Gastroesophageal sphincter (tissue), 4 donors: ENCODE data around the gene C9orf50. TPM values are rescaled to one million over a fixed set of nuclear protein-coding genes. Genes with fewer than 3 reads are reported as not detected.

Experiments used
- ATAC-seq: fragments of 150-250 bp; one replicate; pipeline ENCODE4 v1.9.1; 2016; ENCODE audit warnings: mild to moderate bottlenecking, moderate library complexity
- H3K27ac ChIP-seq, 4 donors: fragments of 200-600 bp; sonication (generic) in 3 of 4; 1 replicate in 3 of 4; 2 replicates in 1 of 4; pipeline ENCODE4 v1.5.1; 2016 to 2019
- H3K27me3 ChIP-seq: fragments of 200-600 bp; sonication (generic); one replicate; pipeline ENCODE4 v1.5.1; 2019
- H3K36me3 ChIP-seq, 2 donors: fragments of 200-600 bp; sonication (generic); one replicate each; pipeline ENCODE4 v1.5.1; 2019; ENCODE audit warnings: control low read depth in 1 of 2
- H3K4me1 ChIP-seq, 3 donors: fragments of 200-600 bp; sonication (generic); 1 replicate in 2 of 3; 2 replicates in 1 of 3; pipeline ENCODE4 v1.5.1; 2016 to 2019; ENCODE audit warnings: control low read depth in 2 of 3
- H3K4me3 ChIP-seq, 2 donors: fragments of 200-600 bp; sonication (generic); one replicate each; pipeline ENCODE4 v1.5.1; 2019; ENCODE audit warnings: mild to moderate bottlenecking in 1 of 2, moderate library complexity in 1 of 2
- H3K9me3 ChIP-seq, 3 donors: fragments of 200-600 bp; sonication (generic); one replicate each; pipeline ENCODE4 v1.5.1; 2017 to 2019; ENCODE audit warnings: control low read depth in 2 of 3
- EP300 ChIP-seq: sonication (generic); formaldehyde crosslinking; IDR thresholded peaks from one replicate; pipeline ENCODE4 v1.6.1; 2017; ENCODE audit warnings: antibody characterized with exemption, mild to moderate bottlenecking
- POLR2A ChIP-seq, 2 donors: fragments of 450-650 bp; IDR thresholded peaks; one replicate each; pipeline ENCODE4 v1.6.1; 2017; ENCODE audit warnings: antibody characterized with exemption in 2 of 2, mild to moderate bottlenecking in 2 of 2, moderate library complexity in 1 of 2
- POLR2AphosphoS5 ChIP-seq: sonication (generic); formaldehyde crosslinking; IDR thresholded peaks from one replicate; pipeline ENCODE4 v1.6.1; 2017; ENCODE audit warnings: antibody characterized with exemption
- WGBS, 2 donors: methylation state at CpG; one replicate each; pipeline ENCODE4 v1.1.5; 2018; ENCODE audit warnings: low coverage in 1 of 2; 5-methylcytosine and 5-hydroxymethylcytosine counted together
- total RNA-seq, 4 donors: library from RNA; depleted of rRNA; stranded (reverse); fragments of >200 nt; gene quantifications; one replicate each; pipeline ENCODE4 v1.1.0, GENCODE V29; 2016
- TF ChIP-seq, protein P1 (sequence below), 4 experiments: fragments of 200-600 bp in 2 of 4; fragments of 450-650 bp in 2 of 4; sonication (generic) in 1 of 4; IDR thresholded peaks; one replicate each; pipeline ENCODE4 v1.5.1; 2017 to 2019; ENCODE audit warnings: antibody characterized with exemption in 4 of 4, mild to moderate bottlenecking in 2 of 4, moderate library complexity in 2 of 4

Gene C9orf50
- total RNA-seq, 4 donors from 2014 or later: 0.27 TPM; not detected in 3

DNA sequence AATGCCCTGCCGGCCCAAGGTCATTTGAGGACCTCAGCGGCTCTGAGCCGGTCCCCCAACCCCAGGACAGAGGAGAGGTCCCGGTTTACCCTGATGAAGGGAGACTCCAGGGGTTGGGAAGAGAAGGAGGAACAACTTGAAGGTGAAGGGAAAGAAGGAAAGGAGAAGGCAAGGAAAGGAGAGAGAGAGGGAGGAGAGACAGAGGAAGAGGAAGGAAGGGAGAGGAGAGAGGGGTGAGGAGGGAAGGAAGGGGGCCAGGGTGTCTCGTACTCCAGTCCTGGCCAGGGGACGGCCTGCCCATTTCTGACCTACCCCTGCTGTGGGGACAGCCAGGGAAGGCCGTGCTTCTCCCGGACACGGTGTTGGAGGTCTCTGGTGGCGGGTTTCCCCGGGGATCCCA lies 46.5 kb upstream of the C9orf50 start:
- peaks cover 0 to 23% (median 9%) of the 10 kb centered on the region in 3 donors for H3K4me1 ChIP-seq
- no peak overlapping the region for H3K4me3 ChIP-seq
- peaks cover 49% of the 10 kb centered on the region for H3K27me3 ChIP-seq
- peak overlapping the region in 1 of 4 donors; percentile 64 for H3K27ac ChIP-seq
- no peak for ATAC-seq
- no peaks in the 10 kb centered on the region for H3K36me3 ChIP-seq
- no peak for TF ChIP-seq EP300
- no peak for TF ChIP-seq POLR2AphosphoS5
- TF ChIP-seq POLR2A (IDR thresholded peaks at IDR 0.05): no peak
- TF ChIP-seq, protein P1, sequence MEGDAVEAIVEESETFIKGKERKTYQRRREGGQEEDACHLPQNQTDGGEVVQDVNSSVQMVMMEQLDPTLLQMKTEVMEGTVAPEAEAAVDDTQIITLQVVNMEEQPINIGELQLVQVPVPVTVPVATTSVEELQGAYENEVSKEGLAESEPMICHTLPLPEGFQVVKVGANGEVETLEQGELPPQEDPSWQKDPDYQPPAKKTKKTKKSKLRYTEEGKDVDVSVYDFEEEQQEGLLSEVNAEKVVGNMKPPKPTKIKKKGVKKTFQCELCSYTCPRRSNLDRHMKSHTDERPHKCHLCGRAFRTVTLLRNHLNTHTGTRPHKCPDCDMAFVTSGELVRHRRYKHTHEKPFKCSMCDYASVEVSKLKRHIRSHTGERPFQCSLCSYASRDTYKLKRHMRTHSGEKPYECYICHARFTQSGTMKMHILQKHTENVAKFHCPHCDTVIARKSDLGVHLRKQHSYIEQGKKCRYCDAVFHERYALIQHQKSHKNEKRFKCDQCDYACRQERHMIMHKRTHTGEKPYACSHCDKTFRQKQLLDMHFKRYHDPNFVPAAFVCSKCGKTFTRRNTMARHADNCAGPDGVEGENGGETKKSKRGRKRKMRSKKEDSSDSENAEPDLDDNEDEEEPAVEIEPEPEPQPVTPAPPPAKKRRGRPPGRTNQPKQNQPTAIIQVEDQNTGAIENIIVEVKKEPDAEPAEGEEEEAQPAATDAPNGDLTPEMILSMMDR (IDR thresholded peaks at IDR 0.05): no peak
- no peaks in the 10 kb centered on the region for H3K9me3 ChIP-seq
- WGBS, 2 donors: 76 to 85% methylated on average over 4 to 7 of the region's 11 CpGs

DNA sequence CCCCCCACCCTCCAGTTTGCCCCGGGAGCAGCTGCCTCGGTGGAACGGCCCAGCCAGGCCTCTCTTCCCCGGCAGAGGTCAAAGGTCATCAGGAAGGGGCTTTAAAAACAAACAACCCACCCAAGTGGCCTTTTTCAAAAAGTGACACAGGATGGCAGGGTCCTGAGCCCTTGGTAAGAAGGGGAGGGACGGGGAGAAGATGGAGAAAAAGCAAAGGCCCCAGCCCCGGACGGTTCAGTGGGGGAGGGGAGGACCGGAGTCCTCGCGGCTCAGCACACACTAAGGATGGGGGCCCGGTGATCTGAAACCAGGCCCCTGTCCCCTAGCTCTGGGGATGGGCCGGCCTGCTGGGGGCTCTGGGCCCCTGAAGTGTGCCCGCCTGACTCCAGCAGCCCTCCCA lies 45.7 kb upstream of the C9orf50 start:
- Histone ChIP-seq H3K27me3 (peaks cover 49% of the 10 kb centered on the region), H3K9me3 (no peaks in the 10 kb centered on the region), H3K27ac (peak overlapping the region in 2 of 4 donors; percentile 54 to 64), H3K4me3 (peak overlapping the region; percentile 10 to 55), H3K4me1 (peaks cover 0 to 23% (median 9%) of the 10 kb centered on the region in 3 donors), H3K36me3 (no peaks in the 10 kb centered on the region)
- TF ChIP-seq POLR2AphosphoS5 (no peak), POLR2A (IDR thresholded peaks at IDR 0.05) (no peak), EP300 (no peak)
- TF ChIP-seq, protein P1 (IDR thresholded peaks at IDR 0.05): no peak
- 18% methylated on average over 2 of the region's 13 CpGs; no CpG with 5 or more reads in 1 of the 2 donors for WGBS, 2 donors
- no peak for ATAC-seq

DNA sequence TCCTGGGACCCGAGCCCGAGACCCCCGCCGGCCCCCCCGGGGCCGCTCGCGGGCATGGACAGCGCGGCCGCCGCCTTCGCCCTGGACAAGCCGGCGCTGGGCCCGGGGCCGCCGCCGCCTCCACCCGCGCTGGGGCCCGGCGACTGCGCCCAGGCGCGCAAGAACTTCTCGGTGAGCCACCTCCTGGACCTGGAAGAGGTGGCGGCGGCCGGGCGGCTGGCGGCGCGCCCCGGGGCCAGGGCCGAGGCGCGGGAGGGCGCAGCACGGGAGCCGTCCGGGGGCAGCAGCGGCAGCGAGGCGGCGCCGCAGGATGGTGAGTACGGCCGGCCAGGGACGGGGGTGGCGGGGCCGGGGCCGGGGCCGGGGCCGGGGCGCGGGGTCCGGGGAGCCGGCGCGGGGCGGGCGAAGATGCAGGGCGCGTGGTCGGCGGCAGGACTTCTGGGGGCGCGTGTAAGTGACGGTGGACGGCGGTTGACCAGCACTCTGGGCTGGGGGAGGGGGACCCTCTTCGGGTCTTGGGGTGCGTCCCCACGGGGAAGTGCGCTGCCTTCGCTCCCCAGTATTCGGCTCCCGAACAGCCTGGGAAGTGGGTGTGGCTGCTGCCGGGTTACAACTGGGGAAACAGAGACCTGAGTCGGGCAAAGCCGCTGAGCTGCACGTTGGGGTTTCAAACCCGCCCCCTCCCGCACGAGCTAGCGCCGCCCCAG lies 45.1 kb upstream of the C9orf50 start:
- TF ChIP-seq POLR2AphosphoS5 (no peak), POLR2A (IDR thresholded peaks at IDR 0.05) (no peak), EP300 (no peak)
- TF ChIP-seq, protein P1 (IDR thresholded peaks at IDR 0.05): no peak

DNA sequence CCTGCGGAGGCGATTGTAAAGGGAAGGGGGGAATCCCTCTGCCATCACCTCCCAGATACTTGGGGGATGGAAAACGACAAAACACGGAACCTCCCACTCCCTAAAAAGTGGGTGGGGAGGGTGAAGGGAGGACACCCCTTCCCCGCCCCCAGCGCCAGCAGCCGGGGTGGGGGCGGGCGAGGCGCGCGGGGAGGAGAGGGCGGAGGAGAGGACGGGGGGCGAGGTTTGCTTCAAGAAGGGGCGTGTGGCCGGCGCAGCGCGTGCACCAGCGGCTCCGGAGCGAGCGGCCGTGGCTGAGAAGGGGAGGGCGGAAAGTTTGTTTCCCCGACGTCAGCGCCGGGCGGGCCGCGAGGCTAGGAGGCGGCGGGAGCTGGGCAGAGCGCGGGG lies 44.5 kb upstream of the C9orf50 start, which contains the start of gene PRRX2:
Gene PRRX2 (plus strand): TSS at position 259 of the 387 bp plus-strand sequence. CDS start 221 bp downstream, outside the sequence.
- ATAC-seq: peak; percentile 65
- Histone ChIP-seq H3K4me1 (peaks cover 0 to 23% (median 9%) of the 10 kb centered on the region in 3 donors), H3K9me3 (no peaks in the 10 kb centered on the region), H3K27ac (peak within 1 kb of the TSS in 2 of 4 donors; percentile 54 to 64), H3K36me3 (no peaks in the 10 kb centered on the region), H3K4me3 (peak within 1 kb of the TSS; percentile 10 to 55), H3K27me3 (peaks cover 49% of the 10 kb centered on the region)
- WGBS, 2 donors: 0% methylated on average over 1 to 4 of the region's 37 CpGs
- TF ChIP-seq POLR2A (IDR thresholded peaks at IDR 0.05) (no peak), POLR2AphosphoS5 (no peak), EP300 (no peak)
- TF ChIP-seq, protein P1 (IDR thresholded peaks at IDR 0.05): no peak

More for the DNA sequence above, 45.1 kb upstream of the C9orf50 start:
- peak overlapping the region in 2 of 4 donors; percentile 54 to 64 for H3K27ac ChIP-seq
- H3K27me3 ChIP-seq: peaks cover 49% of the 10 kb centered on the region
- H3K4me3 ChIP-seq: peak overlapping the region; percentile 10 to 55
- H3K9me3 ChIP-seq: no peaks in the 10 kb centered on the region
- no CpG with 5 or more reads among the region's 88 CpGs for WGBS, 2 donors
- peak; percentile 53 for ATAC-seq
- H3K36me3 ChIP-seq: no peaks in the 10 kb centered on the region
- peaks cover 0 to 23% (median 9%) of the 10 kb centered on the region in 3 donors for H3K4me1 ChIP-seq
